ENCODE data around the gene NUDT4B.
"Not testable (repeated sequence)": the region's sequence is repeated elsewhere in the genome, so short reads cannot be mapped to it uniquely, and the experiment has no call there.

The NUDT4B gene

DNA sequence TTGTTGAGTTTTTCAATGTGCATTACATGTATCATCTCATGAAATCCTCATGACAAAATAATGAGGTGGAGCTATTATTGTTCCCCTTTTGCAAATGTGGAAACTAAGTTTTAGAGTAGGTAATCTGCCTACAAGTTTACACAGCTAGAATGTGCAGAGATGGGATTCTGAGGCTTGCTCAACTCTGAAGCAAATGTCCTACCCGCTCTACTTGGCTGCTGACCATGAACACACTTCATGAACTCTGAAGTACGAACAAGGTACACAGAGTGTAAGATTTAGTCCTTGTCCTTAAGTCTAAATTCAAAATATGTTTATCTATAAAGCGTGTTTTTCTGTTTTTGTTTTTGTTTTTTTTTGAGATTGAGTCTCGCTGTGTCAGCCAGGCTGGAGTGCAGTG lies 5.4 kb upstream of the NUDT4B start:
- not testable (repeated sequence) for DNase-seq

DNA sequence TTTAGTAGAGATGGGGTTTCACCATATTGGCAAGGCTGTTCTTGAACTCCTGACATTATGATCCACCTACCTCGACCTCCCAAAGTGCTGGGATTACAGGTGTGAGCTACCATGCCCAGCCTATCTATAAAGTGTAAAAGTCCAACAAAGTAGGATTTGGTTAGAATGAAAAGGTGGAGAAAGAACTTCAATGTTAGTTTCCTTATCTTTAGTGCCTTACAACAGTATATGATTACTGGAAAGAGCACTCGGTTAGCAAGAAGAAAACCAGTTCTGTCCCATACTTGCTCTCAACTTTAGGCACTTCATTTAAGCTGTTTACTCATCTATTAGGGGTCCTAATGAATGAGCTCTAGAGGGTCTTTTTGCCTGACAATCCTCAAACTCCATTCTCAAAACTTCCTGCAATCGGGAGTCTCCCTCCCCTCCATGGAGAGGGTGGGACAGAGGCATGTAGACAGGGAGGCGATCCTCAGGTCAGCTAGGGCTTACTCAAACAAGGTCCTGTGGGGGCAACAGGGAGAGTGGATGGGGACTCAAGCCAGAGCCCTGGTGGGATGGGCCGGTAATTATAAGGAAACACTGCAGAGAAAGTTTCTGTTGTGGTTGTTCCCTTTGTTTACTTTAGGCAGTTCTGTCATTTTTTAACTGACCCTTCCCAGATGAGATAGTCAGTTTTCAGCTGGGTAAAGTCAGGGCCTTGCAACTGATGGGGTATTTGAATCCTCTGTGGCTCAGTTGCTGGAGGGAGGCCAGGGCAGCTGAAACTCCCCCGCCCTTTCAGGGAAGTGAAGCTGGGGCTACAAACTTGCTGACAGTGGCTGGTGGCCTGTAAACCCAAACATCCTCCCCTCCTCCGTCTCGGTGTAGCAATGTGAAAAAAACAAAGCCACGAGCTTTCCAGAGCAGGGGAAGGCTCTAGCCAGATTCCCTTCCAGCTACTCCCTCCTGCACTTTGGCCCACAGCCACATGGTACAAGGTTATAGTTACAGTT lies 4.6 kb upstream of the NUDT4B start:
- DNase-seq: not testable (repeated sequence)

- DNase-seq: not testable (repeated sequence)
These were observed 734 bp downstream of the NUDT4B start for GRCh38 chr1:148749335-148749681.

DNA sequence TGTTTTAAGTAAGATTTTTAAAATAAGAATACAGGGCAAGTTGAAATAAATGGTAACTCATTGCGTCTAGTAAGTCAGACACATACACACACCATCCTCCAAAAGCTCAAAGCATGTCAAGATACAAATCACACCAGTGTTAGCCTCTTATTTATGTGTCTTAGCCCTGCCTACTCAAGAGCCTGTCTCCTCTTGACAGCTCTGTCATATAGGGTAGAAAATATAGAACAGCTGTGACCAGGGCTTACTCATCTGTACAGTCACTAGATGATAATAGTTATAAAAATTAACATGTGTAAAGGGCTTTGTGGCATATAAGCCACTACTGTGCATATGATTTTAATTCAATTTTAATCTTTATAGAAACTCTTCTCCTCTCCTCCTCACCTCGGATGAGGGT lies 7.7 kb downstream of the NUDT4B start:
- DNase-seq: not testable (repeated sequence)

DNA sequence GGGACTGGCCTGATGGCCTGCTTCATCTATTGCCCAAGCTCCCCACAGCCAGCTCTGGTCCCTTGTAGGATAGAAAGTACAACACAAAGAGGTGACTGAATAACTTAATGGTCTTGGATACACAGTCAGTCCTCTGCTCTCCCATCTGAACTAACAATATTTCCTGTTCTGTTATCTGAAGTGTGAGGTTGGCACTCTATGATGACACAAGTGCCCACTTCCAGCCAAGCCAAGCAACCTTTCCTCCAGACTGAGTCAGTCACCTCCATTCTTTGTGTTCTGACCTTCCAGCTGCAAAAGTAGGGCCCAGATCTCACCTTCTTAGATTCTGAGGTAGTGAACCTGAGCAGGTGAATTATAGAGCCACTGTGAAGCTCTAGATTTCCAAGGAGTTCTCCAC lies 8.9 kb downstream of the NUDT4B start:
- not testable (repeated sequence) for DNase-seq

DNA sequence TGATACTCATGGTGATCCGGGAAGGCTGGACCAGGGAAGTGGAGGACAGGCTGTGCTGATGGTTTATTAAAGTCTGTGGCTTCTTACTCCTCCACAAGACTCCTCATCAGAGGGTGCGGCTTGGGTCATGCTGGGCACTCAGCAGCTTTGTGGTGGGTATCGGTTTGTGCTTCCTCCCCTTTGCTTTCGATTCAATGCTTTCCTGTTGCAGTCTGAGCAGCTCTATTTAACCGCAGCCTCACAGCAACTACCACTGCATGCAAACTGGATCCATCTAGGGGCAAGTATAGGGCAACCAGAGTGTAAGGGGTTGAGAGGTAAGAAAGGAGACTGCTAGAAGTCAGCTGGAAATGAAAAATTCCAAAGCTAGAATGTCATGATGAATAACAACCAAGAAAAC lies 9.8 kb downstream of the NUDT4B start:
- not testable (repeated sequence) for DNase-seq

DNA sequence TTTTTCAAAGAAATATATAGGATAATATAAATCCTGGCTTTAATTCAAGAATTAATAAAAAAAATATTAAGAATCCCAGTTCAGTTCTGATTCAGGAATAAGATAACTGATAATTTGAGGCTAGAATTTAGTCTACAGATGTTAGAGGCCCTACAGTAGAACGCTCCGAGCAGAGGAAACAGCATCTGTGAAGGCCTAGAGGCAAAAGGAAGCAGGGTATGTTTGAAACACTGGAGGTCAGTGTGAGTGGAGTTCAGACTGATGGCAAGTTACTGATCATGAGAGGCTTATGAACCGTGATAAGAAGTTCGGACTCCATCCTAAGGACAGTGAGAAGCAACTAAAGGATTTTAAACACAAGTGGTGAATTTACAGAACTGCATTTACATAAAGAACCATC lies 10.4 kb downstream of the NUDT4B start:
- DNase-seq: not testable (repeated sequence)

GRCh38 chr1:148759749-148760148 lies 11.2 kb downstream of the NUDT4B start:
- not testable (repeated sequence) for DNase-seq

GRCh38 chr1:148760206-148760605 lies 11.6 kb downstream of the NUDT4B start:
- not testable (repeated sequence) for DNase-seq

GRCh38 chr1:148761360-148761759 lies 12.8 kb downstream of the NUDT4B start:
- DNase-seq: not testable (repeated sequence)

GRCh38 chr1:148765238-148766019 lies 16.9 kb downstream of the NUDT4B start:
- DNase-seq: not testable (repeated sequence)

DNA sequence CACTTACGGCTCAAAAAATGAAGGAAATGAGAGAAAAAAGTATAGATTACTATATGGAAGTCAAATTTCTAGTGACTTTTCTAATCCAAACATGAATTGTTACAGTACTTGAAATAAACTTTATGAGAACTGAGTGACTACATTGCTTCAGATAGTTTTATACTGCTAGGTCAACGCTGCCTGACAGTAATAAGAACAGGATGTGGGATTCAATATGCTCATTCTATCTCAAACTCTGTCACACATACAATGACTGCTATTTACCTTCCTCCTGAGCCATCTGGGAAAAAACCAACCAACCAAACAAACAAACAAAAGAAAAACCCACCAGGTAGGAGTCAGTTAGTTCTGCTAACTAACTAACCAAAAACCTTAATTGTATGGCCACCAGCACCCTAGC lies 20.0 kb downstream of the NUDT4B start:
- DNase-seq: not testable (repeated sequence)

- not testable (repeated sequence) for DNase-seq
These were observed 20.9 kb downstream of the NUDT4B start for GRCh38 chr1:148769495-148769894.

- DNase-seq: not testable (repeated sequence)
These were observed 25.1 kb downstream of the NUDT4B start for GRCh38 chr1:148773690-148774089.

- DNase-seq: not testable (repeated sequence)
These were observed 25.5 kb downstream of the NUDT4B start for GRCh38 chr1:148774102-148774501.

DNA sequence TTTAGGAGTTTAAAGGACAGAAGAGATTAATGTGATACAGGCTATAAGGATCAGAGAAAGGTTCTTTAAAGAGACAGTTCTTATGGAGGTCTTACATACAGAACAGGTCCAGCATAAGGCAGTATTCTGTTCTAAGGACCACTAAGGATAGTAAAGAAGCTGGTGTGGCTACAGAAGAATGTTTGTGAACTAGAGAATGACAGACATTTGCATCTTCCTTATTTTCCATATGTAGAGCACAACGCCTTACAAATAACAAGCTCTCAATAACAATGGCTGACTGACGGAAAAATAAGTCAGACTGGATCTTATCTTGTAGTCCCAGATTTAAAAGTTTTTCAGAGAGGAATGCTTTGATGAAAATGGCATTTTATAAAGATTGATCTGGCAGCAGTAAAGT lies 26.7 kb downstream of the NUDT4B start:
- not testable (repeated sequence) for DNase-seq

- DNase-seq: not testable (repeated sequence)
These were observed 29.1 kb downstream of the NUDT4B start for GRCh38 chr1:148777649-148778048.

GRCh38 chr1:148780404-148780803 lies 31.8 kb downstream of the NUDT4B start:
- DNase-seq: not testable (repeated sequence)

DNA sequence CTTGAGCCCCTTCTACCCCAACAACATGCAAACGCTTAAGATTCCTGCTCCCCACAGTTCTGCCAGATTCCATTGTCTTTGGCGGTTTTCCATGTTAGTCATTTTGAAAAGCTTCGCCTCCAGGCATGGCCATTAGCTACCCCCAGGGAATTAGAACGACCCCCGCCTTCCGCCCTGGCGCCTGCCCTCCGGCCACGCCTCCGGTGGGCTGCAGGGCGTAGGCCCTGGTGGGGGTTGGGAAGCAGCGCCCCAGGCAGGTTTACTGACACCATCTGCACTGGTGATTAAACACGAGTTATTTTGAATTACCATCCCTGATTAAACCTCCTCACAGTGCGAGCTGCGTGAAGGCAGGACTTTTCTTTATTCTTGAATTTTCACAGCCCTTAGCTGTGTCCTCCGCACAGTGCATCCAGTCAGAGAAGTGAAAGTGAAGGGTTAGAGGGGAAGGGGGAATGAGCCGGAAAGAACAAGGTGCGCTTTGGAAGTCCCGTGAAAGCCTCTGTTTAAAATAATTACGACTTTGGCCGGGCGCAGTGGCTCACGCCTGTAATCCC lies 43.0 kb downstream of the NUDT4B start:
- DNase-seq: not testable (repeated sequence)

DNA sequence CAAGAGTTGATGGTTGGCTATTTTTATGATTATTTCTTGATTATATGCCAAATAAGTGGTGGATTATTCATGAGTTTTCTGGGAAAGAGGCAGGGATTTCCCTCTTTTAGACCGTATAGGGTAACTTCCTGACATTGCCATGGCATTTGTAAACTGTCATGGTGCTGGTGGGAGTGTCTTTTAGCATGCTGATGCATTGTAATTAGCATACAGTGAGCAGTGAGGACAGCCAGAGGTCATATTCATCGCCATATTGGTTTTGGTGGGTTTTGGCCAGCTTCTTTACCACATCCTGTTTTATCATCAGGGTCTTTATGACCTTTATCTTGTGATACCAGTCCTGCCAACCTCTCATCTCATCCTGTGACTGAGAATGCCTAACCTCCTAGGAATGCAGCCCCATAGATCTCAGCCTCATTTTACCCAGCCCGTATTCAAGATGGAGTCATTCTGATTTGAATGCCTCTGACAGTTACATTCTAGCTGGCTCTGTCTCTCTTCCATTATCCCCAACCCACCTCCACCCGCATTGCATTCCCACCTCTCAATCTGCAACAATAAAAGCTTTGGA lies 45.3 kb downstream of the NUDT4B start:
- DNase-seq: not testable (repeated sequence)
